OCI-LY3 (cell line): ENCODE results near the gene HES6.

Experiments
- H2AFZ ChIP-seq: fragments of 200-600, 300-600 bp; shearing (Covaris generic); 2 replicates; pipeline ENCODE4 v1.6.0; 2014; ENCODE audit warnings: antibody characterized with exemption, low read depth, low read length
- H3K27ac ChIP-seq: fragments of 200-600, 300-600 bp; sonication (generic); 2 replicates; pipeline ENCODE4 v1.5.1; 2014; ENCODE audit warnings: mild to moderate bottlenecking, low read length, moderate library complexity, mixed read lengths
- H3K27me3 ChIP-seq: fragments of 200-600, 300-600 bp; sonication (generic); 2 replicates; pipeline ENCODE4 v1.6.1; 2014; ENCODE audit warnings: low read depth, low read length, mixed read lengths
- H3K36me3 ChIP-seq: fragments of 200-600, 300-600 bp; sonication (generic); replicated peaks from 2 replicates; pipeline ENCODE3; 2014; ENCODE audit warnings: low read depth, low read length, mixed read lengths
- H3K4me1 ChIP-seq: fragments of 300-600, 200-600 bp; sonication (generic); 2 replicates; pipeline ENCODE4 v1.6.1; 2014; ENCODE audit warnings: low read length, mixed read lengths
- H3K4me2 ChIP-seq: fragments of 200-600, 300-600 bp; sonication (generic); 2 replicates; pipeline ENCODE4 v1.6.1; 2014; ENCODE audit warnings: low read length, mixed read lengths
- H3K4me3 ChIP-seq: fragments of 300-600, 200-600 bp; sonication (generic); 2 replicates; pipeline ENCODE4 v1.5.1; 2014; ENCODE audit warnings: antibody characterized with exemption, mild to moderate bottlenecking, low read length, moderate library complexity
- H3K79me2 ChIP-seq: fragments of 300-600, 200-600 bp; shearing (Covaris generic); 2 replicates; pipeline ENCODE4 v1.6.1; 2014; ENCODE audit warnings: mild to moderate bottlenecking, low read length, mixed read lengths
- H3K9ac ChIP-seq: fragments of 300-600, 200-600 bp; shearing (Covaris generic); 2 replicates; pipeline ENCODE4 v1.6.0; 2014; ENCODE audit warnings: mild to moderate bottlenecking, low read length, moderate library complexity
- H3K9me3 ChIP-seq: fragments of 200-600, 300-600 bp; shearing (Covaris generic); 2 replicates; pipeline ENCODE4 v1.6.1; 2014; ENCODE audit warnings: low read length, mixed read lengths; ENCODE audit not compliant: insufficient read depth
- H4K20me1 ChIP-seq: fragments of 200-600, 300-600 bp; sonication (generic); 2 replicates; pipeline ENCODE4 v1.6.1; 2016; ENCODE audit warnings: low read length, mixed read lengths; ENCODE audit not compliant: insufficient read depth
- CTCF ChIP-seq: fragments of 200-600, 300-600 bp; sonication (generic); IDR thresholded peaks from 2 replicates; pipeline ENCODE4 v1.5.1; 2014; ENCODE audit warnings: antibody characterized with exemption, low read length, low read depth
- EZH2phosphoT487 ChIP-seq: fragments of 200-600 bp; shearing (Covaris generic); IDR thresholded peaks from 2 replicates; pipeline ENCODE4 v1.6.1; 2018; ENCODE audit warnings: antibody characterized with exemption, mixed run types, low read depth

Gene HES6

GRCh38 chr2:238225121-238225520, 14.7 kb downstream of the HES6 start:
- no peaks in the 10 kb centered on the region for H3K79me2 ChIP-seq
- no peak overlapping the region for H2AFZ ChIP-seq
- H3K36me3 ChIP-seq = no peaks in the 10 kb centered on the region
- H4K20me1 ChIP-seq = no peaks in the 10 kb centered on the region
- H3K9me3 ChIP-seq = no peaks in the 10 kb centered on the region
- no peak overlapping the region for H3K27ac ChIP-seq
- no peak for TF ChIP-seq CTCF
- TF ChIP-seq EZH2phosphoT487 = no peak
- no peaks in the 10 kb centered on the region for H3K27me3 ChIP-seq
- H3K9ac ChIP-seq = no peak overlapping the region
- no peak overlapping the region for H3K4me2 ChIP-seq
- H3K4me1 ChIP-seq = 0 out of 2 replicates have a peak, but pooled peaks cover 2% of the 10 kb centered on the region
- no peak overlapping the region for H3K4me3 ChIP-seq

- TF ChIP-seq CTCF = no peak
- no peak for TF ChIP-seq EZH2phosphoT487
- no peaks in the 10 kb centered on the region for H4K20me1 ChIP-seq
- H3K27me3 ChIP-seq = no peaks in the 10 kb centered on the region
- no peaks in the 10 kb centered on the region for H3K79me2 ChIP-seq
- no peak overlapping the region for H3K4me2 ChIP-seq
- no peak overlapping the region for H3K27ac ChIP-seq
- H3K9ac ChIP-seq = no peak overlapping the region
- no peak overlapping the region for H3K4me3 ChIP-seq
- no peak overlapping the region for H2AFZ ChIP-seq
- 0 out of 2 replicates have a peak, but pooled peaks cover 2% of the 10 kb centered on the region for H3K4me1 ChIP-seq
- H3K36me3 ChIP-seq = no peaks in the 10 kb centered on the region
- no peaks in the 10 kb centered on the region for H3K9me3 ChIP-seq
Observed at GRCh38 chr2:238224356-238225035, 15.3 kb downstream of the HES6 start.

- no peak overlapping the region for H3K27ac ChIP-seq
- H3K36me3 ChIP-seq = no peaks in the 10 kb centered on the region
- H3K27me3 ChIP-seq = no peaks in the 10 kb centered on the region
- no peak overlapping the region for H3K9ac ChIP-seq
- H2AFZ ChIP-seq = no peak overlapping the region; the same call in 1 of the 2 replicates
- H4K20me1 ChIP-seq = no peaks in the 10 kb centered on the region
- no peaks in the 10 kb centered on the region for H3K79me2 ChIP-seq
- H3K4me2 ChIP-seq = 0 out of 2 replicates have a peak overlapping the region, but pooled peaks have one; percentile 14
- no peak overlapping the region for H3K4me3 ChIP-seq
- no peaks in the 10 kb centered on the region for H3K9me3 ChIP-seq
- TF ChIP-seq EZH2phosphoT487 = no peak
- no peak for TF ChIP-seq CTCF
- 0 out of 2 replicates have a peak, but pooled peaks cover under 1% of the 10 kb centered on the region for H3K4me1 ChIP-seq
Observed at GRCh38 chr2:238220892-238221521, 18.8 kb downstream of the HES6 start.

GRCh38 chr2:238220274-238220891, 19.5 kb downstream of the HES6 start:
- no peak overlapping the region; the same call in 1 of the 2 replicates for H2AFZ ChIP-seq

More at GRCh38 chr2:238220274-238220891, 19.5 kb downstream of the HES6 start:
- H3K79me2 ChIP-seq = no peaks in the 10 kb centered on the region
- H3K4me1 ChIP-seq = no peaks in the 10 kb centered on the region
- H3K4me2 ChIP-seq = no peak overlapping the region
- no peak overlapping the region for H3K4me3 ChIP-seq
- H3K36me3 ChIP-seq = no peaks in the 10 kb centered on the region
- no peaks in the 10 kb centered on the region for H3K27me3 ChIP-seq
- H4K20me1 ChIP-seq = no peaks in the 10 kb centered on the region
- no peaks in the 10 kb centered on the region for H3K9me3 ChIP-seq
- TF ChIP-seq CTCF (no peak), EZH2phosphoT487 (no peak)
- no peak overlapping the region for H3K9ac ChIP-seq
- no peak overlapping the region for H3K27ac ChIP-seq
